HG03575 (cell line): ENCODE measurements around the gene THAP8.

ENCODE experiments used
- ATAC-seq: cut with Tn5 transposase; IDR thresholded peaks from one replicate; pipeline ENCODE4 v1.9.1; 2021; ENCODE audit not compliant: unreplicated experiment, insufficient number of reproducible peaks, low FRiP score; ENCODE audit errors: extremely low read depth

Gene THAP8

GRCh38 chr19:36054119-36054732, at the start of gene THAP8:
Gene THAP8 (minus strand): TSS chr19:36054285. CDS start chr19:36054217, 68 bp downstream.
- ATAC-seq = peak; percentile 40

GRCh38 chr19:36103040-36103626, 49.0 kb upstream of the THAP8 start:
- ATAC-seq = no peak

- ATAC-seq = no peak
Observed at GRCh38 chr19:36101550-36102327, 47.7 kb upstream of the THAP8 start.

- ATAC-seq = no peak
Observed at GRCh38 chr19:36100476-36100875, 46.4 kb upstream of the THAP8 start.

- ATAC-seq = no peak
Observed at GRCh38 chr19:36099166-36099785, 45.2 kb upstream of the THAP8 start.

- no peak for ATAC-seq
Observed at GRCh38 chr19:36097036-36097435, 43.0 kb upstream of the THAP8 start.

- ATAC-seq = no peak
Observed at GRCh38 chr19:36093687-36094086, 39.6 kb upstream of the THAP8 start.

- ATAC-seq = no peak
Observed at GRCh38 chr19:36093146-36093662, 39.1 kb upstream of the THAP8 start.

- ATAC-seq = no peak
Observed at GRCh38 chr19:36092566-36092965, 38.5 kb upstream of the THAP8 start.

GRCh38 chr19:36090910-36091695, 37.0 kb upstream of the THAP8 start:
- no peak for ATAC-seq

GRCh38 chr19:36089847-36090246, 35.8 kb upstream of the THAP8 start:
- no peak for ATAC-seq

GRCh38 chr19:36086326-36086725, 32.2 kb upstream of the THAP8 start:
- ATAC-seq = no peak

- ATAC-seq = no peak
Observed at GRCh38 chr19:36084231-36085009, 30.3 kb upstream of the THAP8 start.

GRCh38 chr19:36082916-36083315, 28.8 kb upstream of the THAP8 start:
- no peak for ATAC-seq

- ATAC-seq = no peak
Observed at GRCh38 chr19:36081894-36082293, 27.8 kb upstream of the THAP8 start.

- no peak for ATAC-seq
Observed at GRCh38 chr19:36081385-36081784, 27.3 kb upstream of the THAP8 start.

- no peak for ATAC-seq
Observed at GRCh38 chr19:36079389-36079945, 25.4 kb upstream of the THAP8 start.
